Renal cortical epithelial cell (primary cell): ENCODE results near the gene LMO1. TPM values are rescaled to one million over a fixed set of nuclear protein-coding genes. Genes with fewer than 3 reads are reported as not detected.
A peak's percentile ranks its signal among the peaks of the same experiment; 100 is the strongest.

Source experiments
- DNase-seq: peaks from one replicate; pipeline ENCODE4 v3.0.0-alpha.2; 2011; ENCODE audit warnings: low read depth
- total RNA-seq: library from RNA; depleted of rRNA; stranded (reverse); fragments of >200 nt; gene quantifications from 2 replicates; pipeline ENCODE4 v1.2.3, GENCODE V29; 2014

LMO1 gene
- total RNA-seq, 1 donor from 2014 or later: 0.40 TPM

DNA sequence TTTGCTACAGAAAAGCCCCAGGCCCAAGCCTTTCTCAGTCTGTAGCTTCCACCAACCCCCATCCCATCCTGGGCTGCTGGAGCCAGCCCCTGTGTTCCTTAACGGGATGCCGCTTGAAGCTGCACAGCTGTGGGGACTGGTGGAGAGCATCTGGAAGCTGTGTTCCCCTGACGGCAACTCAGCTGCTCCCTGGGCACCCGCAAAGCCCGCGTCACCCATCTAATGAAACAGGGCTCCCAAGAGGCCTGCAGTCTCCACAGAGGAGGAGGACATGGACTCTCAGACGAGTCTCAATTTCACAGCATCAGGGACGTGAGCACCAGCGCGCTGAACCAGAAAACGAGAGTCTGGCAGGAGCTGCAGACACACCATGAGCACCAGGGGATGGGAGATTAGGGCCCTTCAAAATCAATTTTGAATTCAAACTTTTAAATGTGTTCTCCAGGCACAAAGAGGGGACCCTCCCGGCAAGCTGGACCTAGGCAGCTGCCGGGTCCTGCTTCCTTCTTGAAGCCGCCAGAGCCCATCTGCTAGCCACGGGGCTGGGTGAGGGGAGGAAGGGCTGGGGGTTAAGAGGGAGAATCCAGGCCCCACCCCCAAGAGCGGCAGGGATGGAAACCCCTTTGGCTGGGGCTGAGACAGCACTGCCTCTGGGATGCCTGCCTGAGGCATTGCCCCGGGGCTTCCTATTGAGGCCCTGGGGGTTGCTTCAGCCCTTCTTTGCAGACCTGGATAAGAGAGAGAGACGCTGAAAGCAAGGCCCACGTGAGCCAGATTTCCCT lies 21.0 kb downstream of the LMO1 start:
- DNase-seq: no peak

DNA sequence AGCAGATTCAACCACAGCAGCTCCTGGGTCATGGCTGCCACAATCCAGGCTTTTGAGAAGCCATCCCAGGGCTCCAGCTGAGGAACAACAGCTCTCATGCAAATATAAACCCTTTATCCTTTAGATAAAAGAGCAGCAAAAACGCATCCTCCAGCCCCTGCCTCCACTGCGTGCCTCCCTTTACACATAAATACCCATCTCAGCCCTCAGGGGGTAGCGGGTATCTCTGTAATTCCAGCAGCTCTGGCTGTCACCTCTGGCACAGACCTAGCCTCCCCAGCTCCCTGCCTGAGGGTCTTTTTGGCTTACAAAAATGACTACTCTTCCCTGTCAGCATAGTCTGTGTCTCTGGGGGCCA lies 21.6 kb downstream of the LMO1 start:
- DNase-seq: no peak

DNA sequence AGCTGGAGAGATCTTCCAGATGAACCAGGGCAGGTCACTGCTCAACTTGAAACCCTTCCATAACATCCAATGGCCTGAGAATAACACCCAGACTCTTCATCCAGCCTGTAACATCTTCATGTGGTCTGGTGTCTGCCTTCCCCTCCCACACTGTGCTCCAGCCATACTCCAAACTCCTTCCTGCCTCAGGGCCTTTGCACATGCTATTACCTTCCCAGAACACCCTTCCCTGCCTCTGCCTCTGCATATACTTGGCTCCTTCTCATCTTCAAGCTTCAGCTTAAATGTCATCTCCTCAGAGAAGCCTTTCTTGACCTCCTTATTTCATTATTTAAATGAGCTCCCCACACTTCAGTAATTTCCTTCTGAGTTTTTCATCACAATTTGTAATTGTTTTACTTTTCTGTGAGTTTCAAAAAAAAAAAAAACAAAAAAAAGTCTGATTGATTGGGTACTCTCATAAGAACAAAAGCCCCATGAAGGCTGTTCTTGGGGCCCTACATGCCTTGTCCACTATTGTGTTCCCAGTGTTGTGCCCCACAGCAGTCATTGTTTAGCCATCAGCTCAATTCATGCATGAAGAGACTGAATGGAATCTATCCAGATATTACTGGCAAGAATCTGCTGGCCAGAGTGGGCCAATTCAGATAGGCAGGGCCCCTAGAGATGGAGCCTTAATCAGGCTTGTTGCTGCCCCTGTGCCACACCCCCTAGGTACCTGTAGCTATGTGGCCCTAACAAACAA lies 22.1 kb downstream of the LMO1 start:
- DNase-seq: no peak

DNA sequence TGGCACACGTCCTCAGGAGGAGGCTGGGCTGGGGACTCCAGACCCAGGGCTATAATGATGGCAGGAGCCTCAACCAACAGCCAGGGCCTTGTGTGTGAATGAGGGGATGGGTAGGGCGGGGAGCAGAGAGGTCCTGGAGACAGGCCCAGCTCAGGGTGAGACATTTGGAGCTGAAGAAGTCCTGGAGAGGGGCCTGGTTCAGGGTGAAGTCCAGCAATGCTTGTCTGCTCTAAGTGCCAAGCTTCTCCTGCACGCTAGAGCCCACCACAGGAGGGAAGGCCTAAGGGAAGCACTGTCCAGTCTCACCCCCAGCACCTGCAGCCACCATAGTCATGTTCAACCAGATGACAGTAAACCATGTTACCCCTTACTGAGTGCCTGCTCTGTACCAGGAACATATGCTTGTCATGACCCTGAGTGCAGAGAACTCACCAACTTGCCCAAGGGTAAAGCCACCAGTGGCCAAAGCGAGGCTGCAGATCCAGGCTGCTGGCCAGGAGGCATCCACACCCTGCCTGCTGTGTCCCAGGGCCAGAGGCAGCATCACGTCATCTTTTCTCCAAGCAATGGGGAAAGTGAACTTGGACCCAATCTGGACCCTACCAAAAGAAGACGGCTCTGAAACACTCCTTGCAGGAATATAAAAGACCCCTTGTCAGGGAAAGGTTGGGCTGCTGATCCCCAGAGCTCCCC lies 24.0 kb downstream of the LMO1 start:
- DNase-seq: no peak

DNA sequence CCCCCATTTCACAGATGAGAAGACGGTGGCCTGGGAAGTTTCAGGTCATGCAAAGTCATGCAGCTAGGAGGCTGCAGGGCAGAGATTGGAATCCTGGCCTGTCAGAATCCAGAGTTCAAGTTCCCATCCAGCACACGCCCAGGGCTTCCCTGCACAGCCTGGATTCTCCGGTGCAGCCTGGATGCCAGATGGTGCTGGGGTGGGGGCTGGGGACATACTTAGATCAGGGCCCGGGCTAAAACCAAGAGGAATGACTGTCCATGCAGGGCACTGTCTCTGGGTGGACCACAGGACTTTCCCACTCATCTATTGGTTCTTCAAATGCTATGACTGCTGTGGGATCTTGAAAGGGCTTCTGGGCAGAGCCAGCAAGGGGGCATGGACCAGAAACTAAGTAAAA lies 24.6 kb downstream of the LMO1 start:
- no peak for DNase-seq

DNA sequence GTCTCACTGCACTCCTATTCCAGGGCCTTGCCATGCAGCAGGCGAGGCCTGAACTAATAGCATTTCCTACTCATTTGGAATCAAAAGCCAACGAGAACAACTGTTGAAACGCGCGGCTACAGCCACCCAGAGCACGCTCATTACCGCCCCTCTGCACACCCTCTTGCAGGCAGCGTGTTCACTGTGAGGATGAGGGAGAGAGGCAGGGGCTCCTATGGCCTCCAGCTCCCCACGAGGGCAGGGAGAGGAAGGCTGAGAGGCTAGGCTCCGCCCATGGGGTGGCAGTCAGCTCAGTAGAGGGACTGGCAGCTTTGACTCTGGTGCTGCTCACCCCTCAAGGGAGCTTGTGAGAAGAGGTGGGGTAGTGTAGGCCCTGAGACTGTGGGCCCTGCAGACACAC lies 26.2 kb downstream of the LMO1 start:
- no peak for DNase-seq

DNA sequence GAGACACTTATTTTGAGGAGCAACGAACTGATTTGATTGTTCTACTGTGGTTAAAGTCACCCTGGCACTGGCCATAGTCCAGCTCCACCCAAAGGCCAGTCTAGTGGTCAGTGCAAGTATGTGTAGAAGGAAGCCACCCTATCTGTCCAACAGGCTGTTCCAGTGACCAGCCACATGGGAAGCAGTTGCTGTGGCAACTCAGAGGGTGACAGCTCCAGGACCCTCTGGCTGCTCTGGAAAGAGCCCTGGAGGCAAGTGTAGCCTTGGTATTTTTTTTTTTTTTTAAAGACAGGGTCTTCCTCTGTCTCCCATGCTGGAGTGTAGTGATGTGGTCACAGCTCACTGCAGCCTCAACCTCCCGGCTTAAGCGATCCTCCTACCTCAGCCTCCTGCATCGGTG lies 27.8 kb downstream of the LMO1 start:
- no peak for DNase-seq

DNA sequence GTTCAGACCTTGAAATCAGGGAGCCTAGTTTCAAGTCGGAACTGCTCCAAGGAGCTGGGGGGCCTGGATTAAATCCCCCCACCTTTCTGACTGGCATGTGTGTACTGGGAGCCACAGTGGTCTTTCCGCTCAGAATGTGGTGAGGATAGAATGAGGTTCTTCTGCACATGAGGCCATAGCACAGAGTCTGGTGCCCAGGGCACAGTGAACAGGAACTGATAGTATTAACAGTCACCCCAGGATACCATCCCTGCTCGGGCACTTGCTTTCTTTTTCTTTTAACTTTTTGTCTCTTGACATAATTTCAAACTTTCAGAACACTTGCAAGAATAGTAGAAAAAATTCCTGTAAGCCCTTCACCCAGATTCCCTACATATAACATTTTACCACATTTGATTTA lies 28.8 kb downstream of the LMO1 start:
- DNase-seq: no peak

DNA sequence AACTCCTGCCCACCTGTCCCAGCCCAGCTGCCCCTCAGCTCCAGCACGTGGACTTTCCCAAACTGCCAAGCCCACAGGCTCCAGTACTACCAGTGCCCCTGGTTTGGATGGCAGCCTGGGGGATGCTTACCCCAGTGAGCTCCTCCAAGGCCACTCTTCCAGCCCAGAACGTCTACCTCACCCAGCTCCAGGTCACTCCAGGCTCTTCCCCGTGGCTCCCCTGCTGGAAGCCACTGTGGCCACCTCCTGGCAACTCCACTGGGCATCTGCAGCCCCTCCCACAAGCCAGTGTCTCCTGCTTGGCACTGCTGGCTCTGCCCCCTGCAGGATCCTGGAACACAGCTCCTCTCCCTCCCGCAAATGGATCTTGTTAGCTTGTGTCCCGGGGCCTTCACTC lies 29.3 kb downstream of the LMO1 start:
- DNase-seq: peak; percentile 24

DNA sequence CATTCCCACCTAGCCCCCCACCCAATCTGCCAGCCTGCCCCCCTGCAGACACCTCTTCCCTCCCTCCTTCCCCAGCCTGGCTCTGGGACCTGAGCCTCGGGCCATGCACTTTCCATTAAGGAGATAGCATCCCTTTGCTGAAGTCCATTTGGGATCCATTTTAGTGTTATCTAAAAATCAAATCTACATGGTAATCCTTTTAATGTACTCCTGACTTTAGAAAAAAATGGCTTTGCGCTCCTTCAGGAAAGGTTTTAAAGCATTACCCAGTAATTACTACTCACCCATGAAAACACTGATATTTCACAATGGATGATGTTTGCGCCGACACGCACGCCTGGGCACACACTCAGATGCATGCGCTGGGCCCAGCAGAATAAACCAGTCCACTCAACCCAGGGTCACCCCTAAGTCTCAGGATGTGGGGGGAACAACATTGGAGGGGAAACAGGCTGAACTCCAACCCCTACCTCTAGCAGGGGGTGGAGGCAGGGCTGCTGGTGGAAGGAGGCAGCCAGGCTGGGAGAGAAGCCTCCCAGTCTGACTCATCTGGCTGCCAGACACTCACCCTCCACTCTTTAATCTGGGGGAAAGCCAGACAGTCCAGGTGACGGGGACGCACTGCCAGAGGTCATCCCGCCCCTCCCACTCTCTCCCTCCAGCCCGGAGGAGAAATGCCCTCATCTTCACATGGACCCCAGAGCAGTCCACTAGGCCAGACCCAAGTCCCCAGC lies 29.8 kb downstream of the LMO1 start:
- DNase-seq: peak; percentile 92

DNA sequence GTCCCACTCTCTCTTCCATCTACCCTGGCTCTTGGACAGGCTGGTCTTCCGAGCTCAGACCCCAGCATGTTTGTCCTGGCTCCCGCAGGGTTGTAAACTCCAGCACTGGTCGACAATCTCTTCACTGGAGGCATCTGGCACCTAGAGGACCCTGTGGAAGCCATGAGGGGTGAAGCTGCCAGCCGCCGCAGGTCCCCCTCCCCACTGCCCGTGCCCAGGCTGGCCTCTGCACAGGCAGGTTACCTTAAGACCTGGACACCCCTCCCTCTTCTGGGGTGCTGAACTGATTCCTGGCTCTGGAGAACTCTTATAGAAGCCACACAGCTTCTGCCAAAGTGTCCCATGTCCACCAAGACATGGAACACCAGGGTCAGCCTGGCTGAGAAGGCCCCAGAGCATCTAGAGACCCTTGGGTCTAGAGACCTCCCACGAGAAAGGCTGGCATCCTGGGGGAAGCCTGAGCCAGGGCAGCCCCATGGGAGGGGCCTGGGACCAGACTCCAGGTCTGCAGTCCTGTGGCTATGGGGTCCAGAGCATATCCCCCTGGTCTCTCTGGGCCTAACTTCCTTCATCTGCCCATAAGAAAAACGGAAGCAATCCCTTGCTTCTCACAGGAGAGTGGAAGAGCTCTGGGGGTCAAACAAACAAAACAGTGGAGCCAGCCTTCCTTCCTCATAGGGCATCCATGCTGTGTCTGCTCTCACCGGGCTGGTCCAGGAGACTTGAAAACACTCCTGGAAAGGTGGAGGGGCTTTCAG lies 30.6 kb downstream of the LMO1 start:
- DNase-seq: no peak

DNA sequence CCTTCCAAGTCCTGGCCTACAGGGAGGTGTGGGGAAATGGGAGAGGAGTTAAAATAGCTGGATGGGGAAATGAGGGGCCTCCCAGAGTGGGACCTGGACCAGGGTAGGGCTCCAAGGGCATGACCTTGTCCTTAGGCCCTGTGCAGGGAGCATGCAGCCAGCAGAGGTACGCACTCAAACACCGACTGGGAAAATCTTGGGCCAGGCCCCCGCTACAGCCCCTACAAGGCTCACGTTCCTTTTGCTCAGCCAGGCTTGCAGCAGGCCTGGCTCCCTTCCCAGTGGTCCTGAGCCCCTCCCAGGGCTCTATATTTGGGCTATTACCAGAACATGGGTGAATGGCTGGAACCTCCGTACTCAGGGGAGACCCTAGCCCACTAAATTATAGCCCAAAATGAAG lies 31.3 kb downstream of the LMO1 start:
- DNase-seq: no peak

DNA sequence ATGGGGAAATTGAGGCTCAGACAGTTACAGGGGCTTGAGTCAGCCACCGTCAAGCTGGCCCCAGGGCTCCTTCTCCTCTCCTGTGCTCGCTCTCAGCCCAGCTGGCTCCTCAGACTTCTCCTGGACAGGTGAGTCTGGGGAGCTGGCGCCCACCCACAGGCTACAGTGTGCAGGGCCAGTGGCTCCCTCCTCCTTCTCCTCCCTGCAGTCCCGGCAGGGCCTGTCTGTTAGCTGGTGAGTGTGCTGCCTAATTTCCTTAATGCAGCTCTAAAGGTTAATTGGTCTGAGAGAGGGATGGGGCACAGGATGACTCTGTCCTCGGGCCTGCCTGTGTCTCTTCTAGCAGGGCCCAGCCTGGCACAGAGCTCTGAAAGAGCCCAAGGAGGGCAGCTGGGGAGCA lies 31.7 kb downstream of the LMO1 start:
- DNase-seq: no peak

DNA sequence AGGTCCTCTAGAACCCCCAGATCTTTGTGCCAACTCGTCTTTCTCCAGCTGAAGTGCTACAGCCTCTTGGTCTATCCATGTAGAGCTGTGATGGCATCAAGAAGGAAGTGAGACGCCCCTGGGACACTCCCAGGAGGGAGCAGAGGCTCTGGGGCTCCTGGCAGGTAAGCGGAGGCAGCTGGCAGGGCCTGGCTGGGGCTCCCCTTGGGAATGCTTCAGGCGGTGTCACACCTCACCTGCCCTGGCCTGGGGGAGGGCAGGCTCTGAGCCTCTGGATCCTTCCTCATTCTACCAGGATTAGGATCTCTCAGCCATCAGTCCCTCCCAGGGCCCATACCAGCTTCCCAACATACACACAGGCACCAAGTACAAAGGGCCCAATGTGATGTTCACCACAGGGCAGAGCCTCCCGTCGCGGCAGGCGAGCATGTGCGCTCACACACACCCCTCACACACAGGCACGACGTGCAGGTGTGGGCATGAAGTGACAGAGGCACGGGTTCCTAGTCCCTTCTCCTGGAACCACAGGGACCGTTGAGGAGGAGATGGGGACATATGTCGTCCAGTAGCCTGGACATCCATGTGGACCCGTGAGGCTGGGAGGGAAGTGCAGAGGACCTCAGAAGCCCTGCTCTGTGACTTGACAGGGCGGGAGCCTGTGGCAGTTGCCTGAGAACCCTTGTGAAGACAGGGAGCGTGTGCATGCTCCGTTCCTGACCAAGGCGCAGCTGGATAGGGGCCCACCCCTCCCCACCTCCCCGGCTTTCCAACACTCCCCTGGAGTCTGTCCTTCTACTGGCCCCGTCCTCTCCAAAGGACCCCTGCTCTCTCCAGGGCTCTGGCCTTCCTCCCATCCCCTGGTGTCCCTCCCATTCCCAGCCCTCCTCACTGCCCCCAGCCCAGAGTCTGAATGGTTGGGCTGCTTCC lies 32.5 kb downstream of the LMO1 start:
- no peak for DNase-seq

DNA sequence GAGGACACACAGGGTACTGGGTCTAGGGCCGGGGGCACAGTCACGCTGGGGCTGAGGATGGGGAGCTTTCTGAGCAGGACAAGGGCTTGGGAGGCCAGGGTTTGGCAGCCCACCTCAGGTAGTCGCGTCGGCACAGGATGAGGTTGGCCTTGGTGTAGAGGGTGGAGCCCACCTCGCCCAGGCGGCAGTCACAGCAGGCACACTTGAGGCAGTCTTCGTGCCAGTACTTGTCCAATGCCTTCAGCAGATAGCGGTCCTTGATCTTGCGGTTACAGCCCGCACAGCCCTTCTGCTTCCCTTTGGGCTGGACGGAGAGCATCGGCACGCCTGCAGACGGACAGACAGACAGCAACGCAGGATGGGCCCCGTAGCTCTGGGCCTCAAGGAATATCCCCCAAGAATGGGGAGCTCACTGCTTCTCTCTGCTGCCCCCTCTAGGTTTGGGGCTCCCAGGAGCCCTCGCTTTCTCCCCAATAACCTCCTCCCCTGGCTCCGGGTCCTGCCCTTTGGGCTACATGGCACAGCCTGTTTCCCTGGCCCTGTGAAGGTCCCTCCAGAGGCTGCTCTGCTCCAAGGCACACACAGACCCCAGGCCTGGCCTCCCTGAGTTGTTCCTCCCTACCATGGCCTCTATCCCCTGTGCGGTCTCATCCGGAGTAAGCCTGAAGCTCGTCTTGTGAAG lies 33.4 kb downstream of the LMO1 start:
- DNase-seq: no peak

DNA sequence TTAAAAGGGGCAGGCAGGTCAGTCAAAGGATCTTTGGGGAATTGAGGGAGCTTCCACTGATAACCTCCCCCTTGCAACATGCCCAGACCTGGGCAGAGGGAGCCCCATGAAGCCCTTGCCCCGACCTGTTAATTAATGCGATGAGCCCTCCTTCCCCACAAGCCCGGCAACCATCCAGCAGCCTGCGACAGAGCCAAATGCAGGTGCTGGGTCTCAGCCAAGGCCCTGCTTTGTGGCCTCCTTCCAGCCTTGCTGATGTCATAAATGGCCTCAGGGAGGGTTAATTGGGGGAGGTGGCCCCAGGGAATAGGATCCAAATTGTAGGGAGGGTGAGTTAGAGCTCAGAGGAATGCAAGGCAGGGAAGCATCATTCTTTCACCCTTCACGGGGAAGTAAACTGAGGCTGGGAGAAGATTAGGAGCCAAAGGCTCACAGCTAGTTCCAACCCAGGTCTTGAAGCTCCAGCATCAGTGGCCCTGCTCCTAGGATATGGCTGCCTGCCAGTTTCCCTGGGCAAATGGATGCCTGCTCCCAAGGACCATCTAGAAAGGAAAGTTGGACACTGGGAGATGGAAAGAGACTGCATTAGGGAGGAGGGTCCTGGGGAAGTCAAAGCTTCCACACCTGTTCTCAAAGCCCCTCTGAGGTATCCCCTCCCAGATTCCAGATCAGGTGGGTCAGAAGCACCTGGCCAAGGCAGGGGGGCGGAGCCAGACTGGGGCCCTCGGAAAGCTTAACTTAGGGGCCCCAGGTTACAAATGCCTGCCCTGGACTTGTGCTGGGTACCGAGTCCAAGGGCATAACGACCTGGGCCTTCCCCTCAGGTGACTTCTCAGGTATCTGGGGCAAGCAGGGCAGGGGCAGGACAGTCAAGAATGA lies 34.1 kb downstream of the LMO1 start:
- DNase-seq: peak; percentile 36

DNA sequence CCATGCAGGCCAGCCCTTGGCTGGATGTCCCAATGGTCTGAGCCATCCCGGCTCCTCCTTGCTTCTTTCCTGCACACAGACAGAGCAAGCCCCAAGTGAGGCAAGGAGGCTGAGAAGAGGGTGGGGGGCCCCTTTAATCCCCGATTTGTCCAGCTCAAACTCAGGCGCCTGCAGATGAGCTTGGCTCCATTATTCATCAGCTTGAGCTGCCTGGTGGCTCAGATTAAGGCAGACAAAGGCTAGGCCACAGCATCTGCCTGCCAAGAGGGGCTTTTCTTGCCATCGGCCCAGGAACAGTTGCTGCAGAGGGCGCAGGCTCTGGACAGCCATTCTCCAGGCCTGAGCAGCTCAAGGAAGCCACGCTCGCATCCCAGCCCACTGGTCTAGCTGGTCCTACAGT lies 35.4 kb downstream of the LMO1 start:
- no peak for DNase-seq
